Suprapubic skin (tissue), 4 donors: Measurements from ENCODE around the gene CAPN13. TPM values are rescaled to one million over a fixed set of nuclear protein-coding genes. Genes with fewer than 3 reads are reported as not detected.

Experiments used
- DNase-seq, 2 donors: peaks; one replicate each; pipeline ENCODE4 v3.0.0-alpha.2; 2019; ENCODE audit warnings: low spot score in 2 of 2
- H3K27ac ChIP-seq: fragments of 200-600 bp; sonication (generic); one replicate; pipeline ENCODE4 v1.5.1; 2019
- H3K27me3 ChIP-seq: fragments of 200-600 bp; sonication (generic); one replicate; pipeline ENCODE4 v1.5.1; 2019
- H3K36me3 ChIP-seq: fragments of 200-600 bp; sonication (generic); one replicate; pipeline ENCODE4 v1.5.1; 2019
- H3K4me1 ChIP-seq: fragments of 200-600 bp; sonication (generic); one replicate; pipeline ENCODE4 v1.5.1; 2019
- H3K4me3 ChIP-seq: fragments of 200-600 bp; sonication (generic); one replicate; pipeline ENCODE4 v1.5.1; 2019; ENCODE audit warnings: mild to moderate bottlenecking
- H3K9me3 ChIP-seq: fragments of 200-600 bp; sonication (generic); one replicate; pipeline ENCODE4 v1.5.1; 2019
- CTCF ChIP-seq, 2 donors: fragments of 200-600 bp in 1 of 2; fragments of 450-650 bp in 1 of 2; sonication (generic) in 1 of 2; IDR thresholded peaks; one replicate each; pipeline ENCODE4 v1.5.1; 2016 to 2019; ENCODE audit warnings: antibody characterized with exemption in 2 of 2, mild to moderate bottlenecking in 1 of 2, moderate library complexity in 1 of 2
- EP300 ChIP-seq: sonication (generic); formaldehyde crosslinking; IDR thresholded peaks from one replicate; pipeline ENCODE4 v1.6.1; 2017; ENCODE audit warnings: antibody characterized with exemption
- POLR2A ChIP-seq, 2 donors: fragments of 450-650 bp; IDR thresholded peaks; one replicate each; pipeline ENCODE4 v1.6.1; 2017; ENCODE audit warnings: antibody characterized with exemption in 2 of 2, mild to moderate bottlenecking in 2 of 2, moderate library complexity in 2 of 2
- POLR2AphosphoS5 ChIP-seq, 3 donors: sonication (generic); formaldehyde crosslinking; IDR thresholded peaks; one replicate each; pipeline ENCODE4 v1.6.1; 2017; ENCODE audit warnings: antibody characterized with exemption in 3 of 3
- WGBS: methylation state at CpG from one replicate; pipeline ENCODE4 v1.1.5; 2018; 5-methylcytosine and 5-hydroxymethylcytosine counted together
- total RNA-seq, 4 donors: library from RNA; depleted of rRNA; stranded (reverse); fragments of >200 nt; gene quantifications; one replicate each; pipeline ENCODE4 v1.1.0, GENCODE V29; 2016

Gene CAPN13
- total RNA-seq, 4 donors from 2014 or later = 0.26 to 1.5 (median 0.50) TPM

GRCh38 chr2:30772021-30772705, 35.1 kb downstream of the CAPN13 start:
- TF ChIP-seq CTCF (IDR thresholded peaks at IDR 0.05) (no peak), POLR2AphosphoS5 (IDR thresholded peaks at IDR 0.05) (no peak), EP300 (no peak), POLR2A (IDR thresholded peaks at IDR 0.05) (no peak)
- Histone ChIP-seq H3K4me3 (no peak overlapping the region), H3K27ac (no peak overlapping the region), H3K9me3 (no peaks in the 10 kb centered on the region), H3K27me3 (peaks cover 25% of the 10 kb centered on the region), H3K4me1 (no peaks in the 10 kb centered on the region), H3K36me3 (no peaks in the 10 kb centered on the region)
- DNase-seq = peak in 1 of 2 donors; percentile 40
- 100% methylated on average over 3 of the region's 3 CpGs for WGBS

DNA sequence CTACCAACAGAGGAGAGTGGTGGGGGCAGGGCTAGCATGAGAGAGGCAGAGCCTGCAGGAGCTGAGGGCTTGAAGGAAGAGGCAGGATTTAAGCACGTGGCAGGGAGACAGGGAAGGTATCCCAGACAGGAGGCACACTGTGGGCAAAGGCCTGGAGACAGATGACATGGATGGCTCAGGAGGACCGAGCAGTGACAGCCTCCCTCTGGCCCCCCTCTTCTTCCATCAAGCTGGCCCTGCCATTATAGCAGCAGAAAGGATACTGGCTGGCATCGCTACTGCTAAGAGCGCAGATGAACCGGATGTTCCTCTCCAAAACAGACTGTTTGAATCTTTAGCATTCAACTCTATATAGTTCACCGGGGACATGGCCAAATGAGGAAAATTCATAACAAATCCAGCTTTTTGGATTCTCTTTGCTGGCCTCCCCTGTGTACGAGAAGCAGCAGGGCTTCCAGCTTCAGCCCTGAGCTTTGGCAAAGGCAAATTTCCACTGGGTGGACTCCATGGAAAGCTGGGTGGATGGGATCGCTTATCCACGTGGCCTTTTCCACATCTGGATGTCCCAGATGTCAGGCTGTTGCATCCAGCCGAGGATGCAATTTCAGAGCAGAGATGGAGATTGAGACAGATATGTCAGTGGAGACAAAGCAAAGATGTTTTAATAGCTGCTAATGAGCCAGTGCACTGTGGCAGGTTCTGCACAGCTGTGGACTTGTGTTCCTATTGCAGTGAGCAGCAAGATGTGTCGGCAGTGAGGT, 36.2 kb downstream of the CAPN13 start:
- TF ChIP-seq POLR2AphosphoS5 (IDR thresholded peaks at IDR 0.05) = no peak
- TF ChIP-seq POLR2A (IDR thresholded peaks at IDR 0.05) = no peak
- TF ChIP-seq CTCF (IDR thresholded peaks at IDR 0.05) = no peak
- no peak for TF ChIP-seq EP300
- peak in 1 of 2 donors; percentile 26 for DNase-seq
- no peaks in the 10 kb centered on the region for H3K36me3 ChIP-seq
- 71% methylated on average over 11 of the region's 11 CpGs for WGBS
- no peaks in the 10 kb centered on the region for H3K9me3 ChIP-seq
- H3K27me3 ChIP-seq = peaks cover 21% of the 10 kb centered on the region
- no peak overlapping the region for H3K4me3 ChIP-seq
- H3K27ac ChIP-seq = no peak overlapping the region
- H3K4me1 ChIP-seq = no peaks in the 10 kb centered on the region

- H3K4me3 ChIP-seq = no peak overlapping the region
- no peak overlapping the region for H3K27ac ChIP-seq
- peaks cover 29% of the 10 kb centered on the region for H3K27me3 ChIP-seq
- 94% methylated on average over 10 of the region's 10 CpGs for WGBS
- no peaks in the 10 kb centered on the region for H3K4me1 ChIP-seq
- H3K9me3 ChIP-seq = no peaks in the 10 kb centered on the region
- no peaks in the 10 kb centered on the region for H3K36me3 ChIP-seq
- peak in 1 of 2 donors; percentile 77 for DNase-seq
- TF ChIP-seq CTCF (IDR thresholded peaks at IDR 0.05) = no peak
- no peak for TF ChIP-seq POLR2AphosphoS5 (IDR thresholded peaks at IDR 0.05)
- TF ChIP-seq EP300 = no peak
- no peak for TF ChIP-seq POLR2A (IDR thresholded peaks at IDR 0.05)
Observed at GRCh38 chr2:30769891-30770462, 37.3 kb downstream of the CAPN13 start.

DNA sequence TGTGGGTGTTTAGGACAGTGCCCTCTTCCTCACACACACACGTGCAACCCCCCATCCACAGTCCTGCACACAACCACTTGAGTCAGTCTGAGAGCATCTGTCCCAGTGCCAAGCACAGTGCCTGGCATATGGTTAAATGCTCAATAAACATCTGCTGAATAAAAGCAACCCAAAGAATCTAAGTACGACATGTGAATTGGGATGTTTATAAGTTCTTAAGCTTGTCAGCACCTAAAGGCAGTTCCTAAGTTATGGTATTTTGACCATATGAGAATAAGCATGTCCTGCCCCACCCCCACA, 37.8 kb downstream of the CAPN13 start:
- Histone ChIP-seq H3K4me3 (no peak overlapping the region), H3K36me3 (no peaks in the 10 kb centered on the region), H3K27ac (no peak overlapping the region), H3K9me3 (no peaks in the 10 kb centered on the region), H3K27me3 (peaks cover 29% of the 10 kb centered on the region), H3K4me1 (no peaks in the 10 kb centered on the region)
- peak in 1 of 2 donors; percentile 44 for DNase-seq
- no peak for TF ChIP-seq CTCF (IDR thresholded peaks at IDR 0.05)
- TF ChIP-seq POLR2A (IDR thresholded peaks at IDR 0.05) = no peak
- TF ChIP-seq EP300 = no peak
- TF ChIP-seq POLR2AphosphoS5 (IDR thresholded peaks at IDR 0.05) = no peak
- 75% methylated on average over 2 of the region's 2 CpGs for WGBS
